Activated CD8-positive, alpha-beta T cell treated with anti-CD3 and anti-CD28 coated beads for 36 hours (primary cell): Measurements from ENCODE around the gene NPTN. TPM values are rescaled to one million over a fixed set of nuclear protein-coding genes. Genes with fewer than 3 reads are reported as not detected.

Experiments
- ATAC-seq: fragments of 200-7000 bp; cut with Tn5 transposase; one replicate; pipeline ENCODE4 v1.10.0; 2021; ENCODE audit warnings: mild to moderate bottlenecking, moderate library complexity
- CTCF ChIA-PET: fragments of 350-600 bp; sonication (Branson Sonifier 250); formaldehyde crosslinking; loops from one replicate; lab custom pipeline; 2021; ENCODE audit warnings: antibody characterized with exemption; lab: Charles Lee
- POLR2A ChIA-PET: fragments of 350-600 bp; sonication (Branson Sonifier 250); formaldehyde crosslinking; loops from one replicate; lab custom pipeline; 2021; ENCODE audit warnings: antibody characterized with exemption; lab: Charles Lee
- DNase-seq: peaks from one replicate; pipeline ENCODE4 v3.0.0-alpha.2; 2020
- H3K27ac Mint-ChIP-seq: one replicate; pipeline ENCODE4 v1.8.0; 2021; ENCODE audit warnings: mild to moderate bottlenecking, mixed read lengths
- H3K27me3 Mint-ChIP-seq: one replicate; pipeline ENCODE4 v1.8.0; 2021; ENCODE audit warnings: mixed read lengths
- H3K36me3 Mint-ChIP-seq: one replicate; pipeline ENCODE4 v1.8.0; 2021; ENCODE audit warnings: low read depth, mixed read lengths
- H3K4me1 Mint-ChIP-seq: one replicate; pipeline ENCODE4 v1.8.0; 2021; ENCODE audit warnings: low read depth, mixed read lengths
- H3K4me3 Mint-ChIP-seq: one replicate; pipeline ENCODE4 v1.8.0; 2021; ENCODE audit warnings: mild to moderate bottlenecking, moderate library complexity, mixed read lengths
- H3K9me3 Mint-ChIP-seq: one replicate; pipeline ENCODE4 v1.8.0; 2021; ENCODE audit warnings: mixed read lengths
- CTCF ChIP-seq: fragments of 200-600 bp; IDR thresholded peaks from one replicate; pipeline ENCODE4 v1.8.0; 2022; ENCODE audit warnings: antibody characterized with exemption, mild to moderate bottlenecking
- intact Hi-C: fragments of 100-400 bp; cut with micrococcal nuclease; formaldehyde crosslinking; loops from one replicate; pipeline ENCODE4 v1.10.0; 2022
- total RNA-seq, 2 experiments: library from RNA; stranded (reverse); gene quantifications; one replicate each; pipeline ENCODE4 v1.2.3, GENCODE V29; 2021

The NPTN gene
- total RNA-seq, 2 experiments from 2014 or later = 27.4 to 33.6 TPM

- H3K36me3 Mint-ChIP-seq = peaks cover 5% of the 10 kb centered on the region
- no peak overlapping the region for H3K27ac Mint-ChIP-seq
- CTCF ChIA-PET = interaction anchor here (1.4 to 3.7 kb wide), 5 partner anchors 10 to 99 kb away, joined by 5 to 21 read pairs (median 5); no protein-coding TSS in a partner anchor
- ATAC-seq (no peak), DNase-seq (no peak)
- no peaks in the 10 kb centered on the region for H3K27me3 Mint-ChIP-seq
- POLR2A ChIA-PET = interaction anchor here (1.3 kb wide), 1 partner anchor 26 kb away, joined by 3 read pairs; no protein-coding TSS in a partner anchor
- intact Hi-C loops = no loop called here
- no peak overlapping the region for H3K4me3 Mint-ChIP-seq
- peaks cover 44% of the 10 kb centered on the region for H3K4me1 Mint-ChIP-seq
- TF ChIP-seq CTCF = no peak
- H3K9me3 Mint-ChIP-seq = no peaks in the 10 kb centered on the region
Measured at GRCh38 chr15:73605759-73606436, 27.3 kb downstream of the NPTN start.

GRCh38 chr15:73604477-73604876 is 28.7 kb downstream of the NPTN start:
- H3K27ac Mint-ChIP-seq = no peak overlapping the region
- no peaks in the 10 kb centered on the region for H3K9me3 Mint-ChIP-seq
- H3K27me3 Mint-ChIP-seq = no peaks in the 10 kb centered on the region
- ChIA-PET CTCF (interaction anchor here (2.0 kb wide), 1 partner anchor 32 kb away, joined by 9 read pairs; no protein-coding TSS in a partner anchor), POLR2A (no interaction called here)
- intact Hi-C loops = no loop called here
- ATAC-seq (no peak), DNase-seq (no peak)
- H3K4me3 Mint-ChIP-seq = no peak overlapping the region
- no peak for TF ChIP-seq CTCF
- H3K36me3 Mint-ChIP-seq = peaks cover 3% of the 10 kb centered on the region
- H3K4me1 Mint-ChIP-seq = peaks cover 37% of the 10 kb centered on the region

GRCh38 chr15:73602992-73603391 is 30.2 kb downstream of the NPTN start:
- POLR2A ChIA-PET = interaction anchor here (1.7 kb wide), 1 partner anchor 20 kb away, joined by 4 read pairs; no protein-coding TSS in a partner anchor
- no peak for ATAC-seq
- H3K9me3 Mint-ChIP-seq = no peaks in the 10 kb centered on the region
- no peak for TF ChIP-seq CTCF
- no peak for DNase-seq
- H3K27ac Mint-ChIP-seq = no peak overlapping the region
- no peaks in the 10 kb centered on the region for H3K27me3 Mint-ChIP-seq
- H3K36me3 Mint-ChIP-seq = no peaks in the 10 kb centered on the region
- peaks cover 28% of the 10 kb centered on the region for H3K4me1 Mint-ChIP-seq
- intact Hi-C loops = no loop called here
- H3K4me3 Mint-ChIP-seq = no peak overlapping the region
- CTCF ChIA-PET = interaction anchor here (0.8 to 2.0 kb wide), 4 partner anchors 29 to 97 kb away, joined by 3 to 9 read pairs (median 3); no protein-coding TSS in a partner anchor

GRCh38 chr15:73602446-73602843 is 30.7 kb downstream of the NPTN start:
- no peak overlapping the region for H3K27ac Mint-ChIP-seq
- ChIA-PET POLR2A (interaction anchor here (1.7 kb wide), 1 partner anchor 20 kb away, joined by 4 read pairs; no protein-coding TSS in a partner anchor), CTCF (interaction anchor here (0.8 to 2.6 kb wide), 4 partner anchors 29 to 97 kb away, joined by 3 to 10 read pairs (median 3); no protein-coding TSS in a partner anchor)
- H3K36me3 Mint-ChIP-seq = no peaks in the 10 kb centered on the region
- H3K27me3 Mint-ChIP-seq = no peaks in the 10 kb centered on the region
- DNase-seq = no peak
- intact Hi-C loops = no loop called here
- no peak overlapping the region for H3K4me3 Mint-ChIP-seq
- peaks cover 25% of the 10 kb centered on the region for H3K4me1 Mint-ChIP-seq
- no peak for TF ChIP-seq CTCF
- no peaks in the 10 kb centered on the region for H3K9me3 Mint-ChIP-seq
- no peak for ATAC-seq
